Lung (tissue), 12 donors: Measurements from ENCODE around the gene ADCY5. TPM values are rescaled to one million over a fixed set of nuclear protein-coding genes. Genes with fewer than 3 reads are reported as not detected.

Source experiments
- ATAC-seq: fragments of 200-7000 bp; cut with Tn5 transposase; one replicate; pipeline ENCODE4 v1.9.1; 2020; ENCODE audit warnings: moderate number of reproducible peaks; ENCODE audit not compliant: insufficient read depth, low FRiP score
- DNase-seq, 3 donors: peaks; one replicate each; pipeline ENCODE4 v3.0.0-alpha.2; 2013 to 2017
- H3K27ac ChIP-seq, 2 donors: one replicate each; pipeline ENCODE4 v1.5.1; 2013; ENCODE audit warnings: mild to moderate bottlenecking in 2 of 2, moderate library complexity in 2 of 2, control low read depth in 1 of 2, inconsistent platforms in 1 of 2, low read depth in 1 of 2, low read length in 1 of 2
- H3K27me3 ChIP-seq, 3 donors: one replicate each; pipeline ENCODE4 v1.5.1; 2013; ENCODE audit warnings: low read length in 2 of 3; ENCODE audit not compliant: control insufficient read depth in 3 of 3, insufficient read depth in 3 of 3
- H3K36me3 ChIP-seq, 4 donors: one replicate each; pipeline ENCODE4 v1.5.1; 2013; ENCODE audit warnings: low read length in 4 of 4, mild to moderate bottlenecking in 1 of 4, moderate library complexity in 1 of 4; ENCODE audit not compliant: control insufficient read depth in 4 of 4, insufficient read depth in 4 of 4
- H3K4me1 ChIP-seq, 5 donors: one replicate each; pipeline ENCODE4 v1.5.1; 2013; ENCODE audit warnings: low read length in 5 of 5, mild to moderate bottlenecking in 2 of 5, moderate library complexity in 1 of 5; ENCODE audit not compliant: control insufficient read depth in 5 of 5, insufficient read depth in 5 of 5
- H3K4me3 ChIP-seq: one replicate; pipeline ENCODE4 v1.5.1; 2013; ENCODE audit warnings: mild to moderate bottlenecking, control low read depth, moderate library complexity
- H3K9ac ChIP-seq, 2 donors: one replicate each; pipeline ENCODE4 v1.5.1; 2013; ENCODE audit warnings: low read length in 2 of 2, control low read depth in 1 of 2; ENCODE audit not compliant: insufficient read depth in 1 of 2
- H3K9me3 ChIP-seq, 4 donors: one replicate each; pipeline ENCODE4 v1.5.1; 2013; ENCODE audit warnings: low read length in 3 of 4, mild to moderate bottlenecking in 1 of 4, moderate library complexity in 1 of 4; ENCODE audit not compliant: control insufficient read depth in 4 of 4, insufficient read depth in 3 of 4
- WGBS, 2 donors: extraction: QIAGEN DNeasy Blood & Tissue Kit; methylation state at CpG; one replicate each; pipeline ENCODE4 v1.1.7; 2013; 5-methylcytosine and 5-hydroxymethylcytosine counted together
- polyA plus RNA-seq, 2 donors: library from polyadenylated mRNA; stranded (reverse); fragments of 200-250 nt; gene quantifications; one replicate each; pipeline ENCODE4 v1.2.1, GENCODE V29; 2013
- total RNA-seq, 2 donors: library from RNA; depleted of rRNA in 1 of 2; stranded (reverse); fragments of >200 nt in 1 of 2; gene quantifications; one replicate each; pipeline ENCODE4 v1.2.1, GENCODE V29; 2014 to 2021
- TF ChIP-seq, protein P1 (sequence below): IDR thresholded peaks from 2 replicates; pipeline ENCODE4 v1.5.1; 2012; ENCODE audit warnings: mild to moderate bottlenecking; ENCODE audit errors: control extremely low read depth, extremely low read depth
- donor health status: control.
- donor health status: control.
- donor health status: Bipolar disorder and iron deficiency.
- donor health status: healthy.
- donor health status: DM: yes; HTN: yes; CAD: no.

Gene ADCY5
- total and polyA plus RNA-seq, 4 donors = 1.2 to 8.4 (median 2.4) TPM

DNA sequence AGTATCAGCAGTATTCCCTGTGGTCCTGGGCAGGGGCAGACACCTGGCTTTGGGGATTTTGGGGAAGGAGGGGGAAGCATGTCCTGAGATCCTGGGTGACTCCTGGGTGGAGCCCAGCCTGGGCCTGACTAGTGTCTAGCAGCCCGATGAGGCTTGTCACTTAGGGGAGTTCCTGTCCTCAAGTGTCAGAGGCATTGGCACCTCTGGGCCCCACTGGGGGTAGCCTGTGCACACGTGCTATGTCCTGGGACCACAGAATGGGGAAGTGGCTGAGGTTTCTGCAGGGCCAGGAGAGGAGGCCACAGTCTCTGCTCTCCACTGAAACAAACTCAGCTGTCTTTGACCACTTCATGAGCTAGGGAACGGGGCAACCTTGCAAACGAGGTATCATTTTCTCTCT, 31.5 kb upstream of the ADCY5 start:
- no peak overlapping the region for H3K27ac ChIP-seq
- no peak overlapping the region for H3K4me3 ChIP-seq
- H3K27me3 ChIP-seq = no peaks in the 10 kb centered on the region
- TF ChIP-seq, protein P1, sequence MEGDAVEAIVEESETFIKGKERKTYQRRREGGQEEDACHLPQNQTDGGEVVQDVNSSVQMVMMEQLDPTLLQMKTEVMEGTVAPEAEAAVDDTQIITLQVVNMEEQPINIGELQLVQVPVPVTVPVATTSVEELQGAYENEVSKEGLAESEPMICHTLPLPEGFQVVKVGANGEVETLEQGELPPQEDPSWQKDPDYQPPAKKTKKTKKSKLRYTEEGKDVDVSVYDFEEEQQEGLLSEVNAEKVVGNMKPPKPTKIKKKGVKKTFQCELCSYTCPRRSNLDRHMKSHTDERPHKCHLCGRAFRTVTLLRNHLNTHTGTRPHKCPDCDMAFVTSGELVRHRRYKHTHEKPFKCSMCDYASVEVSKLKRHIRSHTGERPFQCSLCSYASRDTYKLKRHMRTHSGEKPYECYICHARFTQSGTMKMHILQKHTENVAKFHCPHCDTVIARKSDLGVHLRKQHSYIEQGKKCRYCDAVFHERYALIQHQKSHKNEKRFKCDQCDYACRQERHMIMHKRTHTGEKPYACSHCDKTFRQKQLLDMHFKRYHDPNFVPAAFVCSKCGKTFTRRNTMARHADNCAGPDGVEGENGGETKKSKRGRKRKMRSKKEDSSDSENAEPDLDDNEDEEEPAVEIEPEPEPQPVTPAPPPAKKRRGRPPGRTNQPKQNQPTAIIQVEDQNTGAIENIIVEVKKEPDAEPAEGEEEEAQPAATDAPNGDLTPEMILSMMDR = no peak
- ATAC-seq = no peak
- H3K4me1 ChIP-seq = no peaks in the 10 kb centered on the region
- DNase-seq = no peak
- no peaks in the 10 kb centered on the region for H3K9me3 ChIP-seq
- no peak overlapping the region for H3K9ac ChIP-seq
- H3K36me3 ChIP-seq = no peaks in the 10 kb centered on the region
- 50 to 63% methylated on average over 4 of the region's 4 CpGs for WGBS, 2 donors

DNA sequence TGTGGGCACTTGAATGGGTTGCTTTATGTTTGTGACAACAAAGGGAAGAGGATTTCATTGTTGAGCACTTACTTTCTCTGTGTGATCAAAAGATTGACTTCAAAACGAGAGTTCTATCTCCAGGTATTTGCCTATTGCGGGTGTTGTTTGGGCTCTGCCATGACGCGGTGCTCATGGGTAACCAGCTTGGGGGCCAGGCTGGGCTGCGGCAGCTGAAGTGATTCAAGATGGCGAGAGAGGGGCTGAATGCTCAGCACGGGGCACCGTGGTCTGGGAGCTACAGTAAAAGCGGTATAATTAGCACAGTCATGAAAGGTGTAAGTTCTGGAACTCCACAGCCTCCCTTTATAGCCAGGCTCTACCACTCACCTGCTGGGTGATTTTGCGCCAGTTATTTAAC, 31.0 kb upstream of the ADCY5 start:
- TF ChIP-seq, protein P1 = no peak
- Histone ChIP-seq H3K9me3 (no peaks in the 10 kb centered on the region), H3K36me3 (no peaks in the 10 kb centered on the region), H3K9ac (no peak overlapping the region), H3K27ac (no peak overlapping the region), H3K27me3 (no peaks in the 10 kb centered on the region), H3K4me1 (peaks cover 0 to 1% (median 0%) of the 10 kb centered on the region in 5 donors), H3K4me3 (no peak overlapping the region)
- DNase-seq (no peak), ATAC-seq (no peak)
- 91 to 96% methylated on average over 10 of the region's 10 CpGs for WGBS, 2 donors

DNA sequence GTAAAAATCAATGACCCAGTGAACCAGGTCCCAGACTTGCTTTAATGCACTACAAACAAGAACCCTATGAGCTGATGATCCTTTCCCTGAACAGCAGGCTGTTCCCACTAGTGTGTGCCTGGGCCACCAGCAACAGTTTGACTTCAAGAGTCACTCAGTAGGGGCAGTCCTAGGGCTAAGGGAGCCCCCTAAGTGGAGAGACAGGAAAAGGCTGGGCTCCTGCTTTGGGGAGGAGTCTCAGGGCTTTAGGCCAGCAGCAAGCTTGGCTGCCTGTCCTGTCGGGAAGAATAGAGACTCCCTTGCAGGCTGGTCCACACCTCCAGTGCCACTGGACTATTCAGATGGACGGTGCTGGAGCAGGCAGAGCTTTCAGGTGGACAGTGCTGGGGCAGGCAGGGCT, 29.4 kb upstream of the ADCY5 start:
- Histone ChIP-seq H3K9ac (no peak overlapping the region), H3K4me3 (no peak overlapping the region), H3K4me1 (peaks cover 0 to 1% (median 0%) of the 10 kb centered on the region in 5 donors), H3K9me3 (no peaks in the 10 kb centered on the region), H3K27ac (no peak overlapping the region), H3K27me3 (no peaks in the 10 kb centered on the region), H3K36me3 (no peaks in the 10 kb centered on the region)
- DNase-seq (peak in 2 of 3 donors; percentile 5 to 14), ATAC-seq (no peak)
- TF ChIP-seq, protein P1 = no peak
- 32 to 68% methylated on average over 2 of the region's 2 CpGs for WGBS, 2 donors
